Testis (tissue), 3 donors: Measurements from ENCODE around the gene SETD2. TPM values are rescaled to one million over a fixed set of nuclear protein-coding genes. Genes with fewer than 3 reads are reported as not detected.
A peak's percentile ranks its signal among the peaks of the same experiment; 100 is the strongest.

Source experiments
- DNase-seq: peaks from one replicate; pipeline ENCODE4 v3.0.0-alpha.2; 2019
- H3K27ac ChIP-seq, 2 donors: fragments of 200-600 bp; sonication (generic); one replicate each; pipeline ENCODE4 v1.5.1; 2019
- H3K27me3 ChIP-seq: fragments of 200-600 bp; sonication (generic); one replicate; pipeline ENCODE4 v1.5.1; 2019
- H3K36me3 ChIP-seq: fragments of 200-600 bp; sonication (generic); one replicate; pipeline ENCODE4 v1.5.1; 2017; ENCODE audit warnings: low read depth; ENCODE audit errors: missing control alignments
- H3K4me1 ChIP-seq: fragments of 200-600 bp; sonication (generic); one replicate; pipeline ENCODE4 v1.5.1; 2019
- H3K4me3 ChIP-seq, 2 donors: fragments of 200-600 bp; sonication (generic); one replicate each; pipeline ENCODE4 v1.5.1; 2017 to 2019
- H3K9me3 ChIP-seq: fragments of 200-600 bp; sonication (generic); one replicate; pipeline ENCODE4 v1.5.1; 2017
- CTCF ChIP-seq, 3 experiments: fragments of 450-650 bp in 2 of 3; fragments of 200-600 bp in 1 of 3; sonication (generic) in 1 of 3; IDR thresholded peaks; one replicate each; pipeline ENCODE4 v1.5.1; 2016 to 2019; ENCODE audit warnings: antibody characterized with exemption in 3 of 3, mild to moderate bottlenecking in 2 of 3, moderate library complexity in 1 of 3
- POLR2A ChIP-seq: fragments of 450-650 bp; IDR thresholded peaks from one replicate; pipeline ENCODE4 v1.6.1; 2017; ENCODE audit warnings: antibody characterized with exemption, mild to moderate bottlenecking, moderate library complexity
- WGBS, 2 donors: methylation state at CpG; one replicate each; pipeline ENCODE4 v1.1.5; 2018; 5-methylcytosine and 5-hydroxymethylcytosine counted together
- intact Hi-C: fragments of 100-400 bp; cut with DNase I; formaldehyde crosslinking; loops from one replicate; pipeline ENCODE4 v1.15.1; 2023; ENCODE audit warnings: low total_unique reads
- polyA plus RNA-seq: library from polyadenylated mRNA; stranded (reverse); fragments of 350-450 nt; fragmentation: Illumina TruSeq; extraction: RNeasy Lipid Tissue Mini Kit (QIAGEN cat#74804); gene quantifications from one replicate; pipeline ENCODE4 v1.2.3, GENCODE V29; 2014; ENCODE audit warnings: low read depth, low replicate concordance; ENCODE audit not compliant: insufficient read depth
- total RNA-seq, 2 donors: library from RNA; depleted of rRNA; stranded (reverse); fragments of >200 nt; gene quantifications; one replicate each; pipeline ENCODE4 v1.2.3, GENCODE V29; 2016

The SETD2 gene
- total and polyA plus RNA-seq, 3 donors from 2014 or later, result 37.1 to 95.2 (median 76.7) TPM

GRCh38 chr3:46971742-46972141 lies 192.2 kb downstream of the SETD2 start:
- Histone ChIP-seq H3K9me3 (no peaks in the 10 kb centered on the region), H3K4me3 (no peak overlapping the region), H3K27me3 (no peaks in the 10 kb centered on the region), H3K36me3 (no peaks in the 10 kb centered on the region), H3K27ac (no peak overlapping the region), H3K4me1 (peaks cover 49% of the 10 kb centered on the region)
- intact Hi-C loops, result no loop called here
- TF ChIP-seq POLR2A (no peak), CTCF (IDR thresholded peaks at IDR 0.05) (no peak)
- 61 to 86% methylated on average over 1 of the region's 1 CpG for WGBS, 2 donors
- DNase-seq, result no peak

- no peak for DNase-seq
- 34 to 44% methylated on average over 6 of the region's 6 CpGs for WGBS, 2 donors
- Histone ChIP-seq H3K4me3 (no peak overlapping the region), H3K27me3 (no peaks in the 10 kb centered on the region), H3K9me3 (no peaks in the 10 kb centered on the region), H3K27ac (no peak overlapping the region), H3K4me1 (peaks cover 49% of the 10 kb centered on the region), H3K36me3 (no peaks in the 10 kb centered on the region)
- intact Hi-C loops, result no loop called here
- TF ChIP-seq POLR2A (no peak), CTCF (IDR thresholded peaks at IDR 0.05) (no peak)
Observed at GRCh38 chr3:46971151-46971550, 192.8 kb downstream of the SETD2 start.

GRCh38 chr3:46970391-46971091 lies 193.4 kb downstream of the SETD2 start:
- intact Hi-C loops, result no loop called here
- no peak for TF ChIP-seq POLR2A
- no peak for TF ChIP-seq CTCF (IDR thresholded peaks at IDR 0.05)
- Histone ChIP-seq H3K36me3 (no peaks in the 10 kb centered on the region), H3K4me3 (no peak overlapping the region), H3K9me3 (no peaks in the 10 kb centered on the region), H3K27ac (no peak overlapping the region), H3K4me1 (peaks cover 48% of the 10 kb centered on the region), H3K27me3 (no peaks in the 10 kb centered on the region)
- peak; percentile 67 for DNase-seq
- 37 to 39% methylated on average over 2 to 3 of the region's 3 CpGs for WGBS, 2 donors

GRCh38 chr3:46968783-46969428 lies 195.0 kb downstream of the SETD2 start:
- H3K4me1 ChIP-seq, result peaks cover 45% of the 10 kb centered on the region
- no peaks in the 10 kb centered on the region for H3K9me3 ChIP-seq
- no peak for TF ChIP-seq POLR2A
- TF ChIP-seq CTCF (IDR thresholded peaks at IDR 0.05), result no peak
- intact Hi-C loops, result no loop called here
- no peak overlapping the region for H3K4me3 ChIP-seq
- 51% methylated on average over 7 to 9 of the region's 9 CpGs for WGBS, 2 donors
- no peak overlapping the region for H3K27ac ChIP-seq
- DNase-seq, result no peak
- no peaks in the 10 kb centered on the region for H3K36me3 ChIP-seq
- H3K27me3 ChIP-seq, result no peaks in the 10 kb centered on the region

GRCh38 chr3:46966811-46967210 lies 197.1 kb downstream of the SETD2 start:
- H3K4me1 ChIP-seq, result peaks cover 43% of the 10 kb centered on the region
- WGBS, 2 donors, result 80 to 94% methylated on average over 5 of the region's 5 CpGs
- H3K27me3 ChIP-seq, result no peaks in the 10 kb centered on the region
- H3K4me3 ChIP-seq, result no peak overlapping the region
- TF ChIP-seq CTCF (IDR thresholded peaks at IDR 0.05), result no peak
- H3K36me3 ChIP-seq, result no peaks in the 10 kb centered on the region
- H3K27ac ChIP-seq, result no peak overlapping the region
- no peak for DNase-seq
- no peaks in the 10 kb centered on the region for H3K9me3 ChIP-seq
- intact Hi-C loops, result no loop called here
